Measurements from ENCODE around the gene WASF3.
A peak's percentile ranks its signal among the peaks of the same experiment; 100 is the strongest.

The WASF3 gene

DNA sequence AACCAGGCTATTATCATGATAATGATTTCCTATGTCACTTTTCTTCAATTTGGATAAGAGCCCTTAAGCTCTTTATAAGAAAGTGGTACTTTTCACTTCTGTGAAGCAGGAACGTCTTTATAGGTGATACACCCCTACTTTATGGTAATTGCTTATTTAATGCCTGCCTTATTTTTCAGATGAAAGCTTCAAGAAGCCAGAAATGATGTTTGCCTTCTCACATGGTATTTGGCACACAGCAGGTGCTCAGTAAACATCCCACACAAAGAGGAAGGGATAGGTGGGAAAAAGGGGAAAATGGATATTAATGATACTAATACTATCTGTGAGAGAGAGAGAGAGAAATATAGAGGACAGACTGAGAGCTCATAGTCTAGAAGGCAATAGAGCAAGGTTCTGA, 29.0 kb upstream of the WASF3 start:
- no peaks in the 10 kb centered on the region for H3K9me3 ChIP-seq (ENCODE audit: control insufficient read depth, insufficient read depth, low read length)

DNA sequence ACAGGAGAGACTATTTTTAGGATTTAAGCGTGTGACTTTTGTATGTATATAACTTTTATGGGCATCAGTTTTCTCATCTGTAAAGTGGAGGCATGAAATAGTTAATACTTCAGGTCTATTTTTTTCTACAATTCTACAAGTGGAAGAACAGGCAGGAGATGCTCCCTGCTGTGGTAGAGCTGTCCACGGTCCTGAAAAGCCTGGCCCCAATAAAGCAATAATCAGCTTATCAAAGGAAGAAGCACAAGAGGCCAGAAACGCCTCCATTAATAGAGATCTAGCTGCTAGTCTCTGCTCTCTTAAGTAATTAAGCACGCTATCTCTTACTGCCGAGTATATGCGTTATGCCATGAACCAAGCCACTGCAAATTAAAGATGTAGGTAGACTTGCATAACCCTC, 28.0 kb upstream of the WASF3 start:
- Histone ChIP-seq H3K9ac (ENCODE audit: low read depth, low read length) (no peak overlapping the region), H3K36me3 (ENCODE audit: control insufficient read depth, insufficient read depth, low read length) (no peaks in the 10 kb centered on the region), H3K27me3 (ENCODE audit: control insufficient read depth, insufficient read depth, low read length) (no peaks in the 10 kb centered on the region), H3K9me3 (ENCODE audit: control insufficient read depth, insufficient read depth, low read length) (no peaks in the 10 kb centered on the region), H3K4me1 (ENCODE audit: control insufficient read depth, insufficient read depth, low read length) (peaks cover 12% of the 10 kb centered on the region), H3K4me3 (ENCODE audit: low read depth, low read length) (no peak overlapping the region)

More for the DNA sequence above, 29.0 kb upstream of the WASF3 start:
- peaks cover 12% of the 10 kb centered on the region for H3K4me1 ChIP-seq (ENCODE audit: control insufficient read depth, insufficient read depth, low read length)
- H3K9ac ChIP-seq (ENCODE audit: low read depth, low read length) = no peak overlapping the region
- peak overlapping the region; percentile 1 for H3K4me3 ChIP-seq (ENCODE audit: low read depth, low read length)
- H3K36me3 ChIP-seq (ENCODE audit: control insufficient read depth, insufficient read depth, low read length) = no peaks in the 10 kb centered on the region
- H3K27me3 ChIP-seq (ENCODE audit: control insufficient read depth, insufficient read depth, low read length) = no peaks in the 10 kb centered on the region

DNA sequence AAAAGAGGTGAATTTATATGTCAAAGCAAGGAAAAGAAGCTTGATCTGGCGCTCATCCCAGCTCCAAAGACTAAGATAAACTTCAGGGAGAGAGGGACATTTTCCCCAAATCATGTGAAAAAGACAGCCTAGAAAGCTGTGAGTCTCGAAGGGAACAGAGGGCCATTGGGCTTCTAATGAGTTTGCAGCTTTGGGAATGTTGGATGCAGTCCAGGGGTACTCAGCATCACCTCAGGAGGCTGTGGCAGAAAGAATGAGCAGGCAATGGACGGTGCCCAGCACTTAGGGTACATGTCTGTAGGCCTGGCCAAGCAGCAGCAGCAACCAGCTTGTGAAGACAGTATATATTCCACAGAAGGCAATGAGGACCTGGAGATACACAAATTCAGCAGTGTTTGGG, 25.7 kb upstream of the WASF3 start:
- Histone ChIP-seq H3K27me3 (ENCODE audit: control insufficient read depth, insufficient read depth, low read length) (no peaks in the 10 kb centered on the region), H3K9ac (ENCODE audit: low read depth, low read length) (no peak overlapping the region), H3K9me3 (ENCODE audit: control insufficient read depth, insufficient read depth, low read length) (no peaks in the 10 kb centered on the region), H3K4me1 (ENCODE audit: control insufficient read depth, insufficient read depth, low read length) (peaks cover 12% of the 10 kb centered on the region), H3K36me3 (ENCODE audit: control insufficient read depth, insufficient read depth, low read length) (no peaks in the 10 kb centered on the region), H3K4me3 (ENCODE audit: low read depth, low read length) (no peak overlapping the region)

DNA sequence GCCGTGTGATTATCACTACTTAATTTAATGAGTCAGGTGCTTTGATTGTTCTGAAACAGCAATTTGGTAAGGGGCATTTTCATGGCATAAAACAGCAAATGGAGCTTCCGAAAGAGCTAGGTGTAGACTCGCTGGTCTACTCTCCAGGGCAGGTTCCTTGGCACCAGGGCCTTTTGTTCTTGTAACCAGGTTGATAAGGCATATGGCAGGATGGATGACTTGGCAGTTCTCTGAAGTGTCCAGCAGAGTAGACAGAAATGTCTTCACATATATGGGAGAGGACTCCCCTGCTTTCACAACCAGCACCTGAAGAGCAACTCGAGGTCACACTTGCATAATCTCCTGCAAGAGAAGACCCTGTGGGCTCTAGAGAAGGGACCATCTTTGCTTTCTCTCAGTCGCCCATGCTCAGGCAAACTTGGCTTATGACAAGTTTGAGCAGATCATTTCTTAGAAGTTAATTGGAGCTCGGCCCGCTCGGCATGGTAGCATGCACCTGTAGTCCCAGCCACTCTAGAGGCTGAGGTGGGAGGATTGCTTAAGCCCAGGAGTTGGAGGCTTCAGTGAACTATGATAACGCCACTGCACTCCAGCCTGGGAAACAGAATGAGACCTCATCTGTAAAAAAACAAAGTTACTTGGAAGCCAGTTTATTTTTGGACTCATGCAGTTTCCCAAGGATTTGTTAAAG, 23.3 kb upstream of the WASF3 start:
- H3K4me3 ChIP-seq (ENCODE audit: low read depth, low read length) = no peak overlapping the region
- no peaks in the 10 kb centered on the region for H3K36me3 ChIP-seq (ENCODE audit: control insufficient read depth, insufficient read depth, low read length)
- H3K27me3 ChIP-seq (ENCODE audit: control insufficient read depth, insufficient read depth, low read length) = no peaks in the 10 kb centered on the region

DNA sequence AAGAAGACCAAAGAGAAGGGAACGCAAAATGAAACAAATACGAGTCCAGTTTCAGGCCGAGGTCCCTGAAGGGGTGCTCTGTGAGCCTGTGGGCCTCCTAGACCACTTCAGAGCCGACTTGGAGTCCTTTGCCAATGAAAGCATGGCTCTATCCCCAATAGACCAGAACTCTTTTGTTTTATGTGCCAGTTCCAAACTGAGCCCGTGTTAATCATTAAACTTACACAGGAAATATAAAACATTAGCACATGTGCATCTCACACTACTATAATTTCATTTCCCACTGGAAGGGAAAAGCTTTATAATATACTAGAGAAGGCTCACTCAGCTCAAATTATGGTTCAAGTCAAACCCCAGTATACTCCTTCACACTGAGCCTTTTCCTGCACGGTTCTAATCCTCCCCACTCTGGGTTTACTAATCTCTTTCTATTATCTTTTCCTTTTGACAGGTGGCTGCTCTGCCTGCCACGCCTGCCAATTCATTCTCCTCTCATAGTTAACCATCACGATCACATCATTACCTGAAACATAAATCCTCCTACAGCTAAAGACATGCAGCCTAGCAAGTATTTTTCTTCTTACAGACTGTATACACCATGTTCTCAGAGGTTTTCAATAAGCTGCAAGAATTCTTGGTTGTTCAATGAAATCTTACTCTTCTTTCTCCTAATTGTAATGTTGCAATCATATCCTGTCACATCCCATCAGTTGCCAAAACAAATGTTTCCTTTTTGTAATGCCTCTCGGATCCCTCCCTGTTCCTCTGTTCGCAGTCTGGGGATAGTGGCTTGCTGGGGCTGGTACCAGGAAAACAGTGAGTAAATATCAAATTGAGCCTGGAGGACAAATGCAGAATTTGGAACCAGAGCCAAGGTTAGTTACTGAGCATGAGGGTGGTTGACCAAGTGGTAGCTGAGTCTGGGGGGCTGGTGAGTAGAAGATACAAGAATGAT, 18.8 kb upstream of the WASF3 start:
- Histone ChIP-seq H3K4me3 (ENCODE audit: low read depth, low read length) (no peak overlapping the region), H3K9me3 (ENCODE audit: control insufficient read depth, insufficient read depth, low read length) (no peaks in the 10 kb centered on the region), H3K9ac (ENCODE audit: low read depth, low read length) (no peak overlapping the region), H3K36me3 (ENCODE audit: control insufficient read depth, insufficient read depth, low read length) (no peaks in the 10 kb centered on the region), H3K27me3 (ENCODE audit: control insufficient read depth, insufficient read depth, low read length) (no peaks in the 10 kb centered on the region), H3K4me1 (ENCODE audit: control insufficient read depth, insufficient read depth, low read length) (no peaks in the 10 kb centered on the region)

More for the DNA sequence above, 23.3 kb upstream of the WASF3 start:
- no peak overlapping the region for H3K9ac ChIP-seq (ENCODE audit: low read depth, low read length)
- peaks cover 3% of the 10 kb centered on the region for H3K4me1 ChIP-seq (ENCODE audit: control insufficient read depth, insufficient read depth, low read length)
- no peaks in the 10 kb centered on the region for H3K9me3 ChIP-seq (ENCODE audit: control insufficient read depth, insufficient read depth, low read length)

DNA sequence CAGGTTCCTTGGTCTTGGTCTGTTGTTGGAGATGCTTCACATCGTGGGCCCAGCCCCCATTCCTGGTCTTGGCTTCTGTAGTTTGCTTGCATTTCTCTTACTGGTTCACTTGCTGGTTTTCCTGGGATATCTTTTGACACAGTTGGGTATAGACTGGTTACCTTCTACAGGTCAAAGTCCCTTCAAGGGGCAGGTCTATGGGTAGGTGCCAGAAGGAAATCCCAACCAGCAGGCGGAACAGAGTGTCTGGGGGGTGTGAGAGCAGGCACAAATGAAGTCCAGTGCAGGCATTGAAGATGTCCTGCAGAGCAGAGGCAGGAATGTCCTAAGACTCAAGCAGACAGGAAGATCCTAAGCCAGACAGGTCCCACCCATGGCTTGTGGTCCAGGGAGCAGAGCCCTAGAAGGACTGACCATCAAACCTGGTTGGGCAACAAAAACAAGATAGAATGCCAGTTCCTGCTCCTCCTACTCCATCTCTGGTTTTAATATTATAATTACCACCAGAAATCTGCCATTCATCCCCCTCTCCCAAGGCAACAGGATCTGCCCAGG, 17.7 kb upstream of the WASF3 start:
- Histone ChIP-seq H3K9me3 (ENCODE audit: control insufficient read depth, insufficient read depth, low read length) (no peaks in the 10 kb centered on the region), H3K4me3 (ENCODE audit: low read depth, low read length) (no peak overlapping the region), H3K9ac (ENCODE audit: low read depth, low read length) (no peak overlapping the region), H3K36me3 (ENCODE audit: control insufficient read depth, insufficient read depth, low read length) (no peaks in the 10 kb centered on the region), H3K27me3 (ENCODE audit: control insufficient read depth, insufficient read depth, low read length) (no peaks in the 10 kb centered on the region), H3K4me1 (ENCODE audit: control insufficient read depth, insufficient read depth, low read length) (no peaks in the 10 kb centered on the region)

DNA sequence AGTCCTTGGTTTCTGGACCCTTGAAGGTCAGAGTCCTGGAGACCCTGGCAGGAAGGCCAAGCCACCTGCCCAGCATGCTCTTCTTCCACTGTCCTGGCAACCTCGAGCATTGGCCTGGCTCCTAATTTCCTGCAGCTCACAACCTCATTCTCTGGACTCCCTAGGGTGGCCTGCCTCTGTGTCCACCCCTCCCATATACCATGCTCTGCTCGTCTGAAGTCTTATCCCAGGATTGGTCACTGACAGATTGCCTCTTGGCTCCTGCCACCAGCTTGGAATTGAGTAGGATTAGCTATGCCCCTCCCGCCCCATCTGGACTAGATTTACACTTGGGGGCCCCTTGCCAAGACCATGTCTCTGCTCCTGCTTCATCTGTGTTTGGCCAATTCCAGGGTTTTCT, 17.1 kb upstream of the WASF3 start:
- Histone ChIP-seq H3K9me3 (ENCODE audit: control insufficient read depth, insufficient read depth, low read length) (no peaks in the 10 kb centered on the region), H3K4me3 (ENCODE audit: low read depth, low read length) (no peak overlapping the region), H3K36me3 (ENCODE audit: control insufficient read depth, insufficient read depth, low read length) (no peaks in the 10 kb centered on the region), H3K9ac (ENCODE audit: low read depth, low read length) (no peak overlapping the region), H3K27me3 (ENCODE audit: control insufficient read depth, insufficient read depth, low read length) (no peaks in the 10 kb centered on the region), H3K4me1 (ENCODE audit: control insufficient read depth, insufficient read depth, low read length) (no peaks in the 10 kb centered on the region)

DNA sequence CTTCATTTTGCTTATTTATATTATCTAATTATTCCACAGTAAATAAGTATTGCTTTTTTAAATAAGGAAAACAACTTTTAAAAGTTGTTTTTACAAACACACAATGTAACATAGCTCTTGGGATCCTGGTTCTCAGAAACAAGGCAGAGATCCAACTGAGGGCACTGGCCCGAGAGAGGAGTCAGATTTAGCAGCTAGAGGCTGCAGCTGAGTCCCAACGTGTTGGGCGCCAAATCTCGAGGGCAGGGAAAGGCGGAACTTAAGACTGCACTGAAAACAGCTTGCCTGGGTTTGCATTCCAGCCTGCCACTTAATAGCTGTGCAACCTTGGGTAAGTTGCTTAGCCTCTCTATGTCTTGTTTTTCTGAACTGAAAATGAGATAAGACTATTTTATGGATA, 16.4 kb upstream of the WASF3 start:
- Histone ChIP-seq H3K4me3 (ENCODE audit: low read depth, low read length) (no peak overlapping the region), H3K4me1 (ENCODE audit: control insufficient read depth, insufficient read depth, low read length) (no peaks in the 10 kb centered on the region), H3K27me3 (ENCODE audit: control insufficient read depth, insufficient read depth, low read length) (no peaks in the 10 kb centered on the region), H3K9ac (ENCODE audit: low read depth, low read length) (no peak overlapping the region), H3K9me3 (ENCODE audit: control insufficient read depth, insufficient read depth, low read length) (no peaks in the 10 kb centered on the region), H3K36me3 (ENCODE audit: control insufficient read depth, insufficient read depth, low read length) (no peaks in the 10 kb centered on the region)

DNA sequence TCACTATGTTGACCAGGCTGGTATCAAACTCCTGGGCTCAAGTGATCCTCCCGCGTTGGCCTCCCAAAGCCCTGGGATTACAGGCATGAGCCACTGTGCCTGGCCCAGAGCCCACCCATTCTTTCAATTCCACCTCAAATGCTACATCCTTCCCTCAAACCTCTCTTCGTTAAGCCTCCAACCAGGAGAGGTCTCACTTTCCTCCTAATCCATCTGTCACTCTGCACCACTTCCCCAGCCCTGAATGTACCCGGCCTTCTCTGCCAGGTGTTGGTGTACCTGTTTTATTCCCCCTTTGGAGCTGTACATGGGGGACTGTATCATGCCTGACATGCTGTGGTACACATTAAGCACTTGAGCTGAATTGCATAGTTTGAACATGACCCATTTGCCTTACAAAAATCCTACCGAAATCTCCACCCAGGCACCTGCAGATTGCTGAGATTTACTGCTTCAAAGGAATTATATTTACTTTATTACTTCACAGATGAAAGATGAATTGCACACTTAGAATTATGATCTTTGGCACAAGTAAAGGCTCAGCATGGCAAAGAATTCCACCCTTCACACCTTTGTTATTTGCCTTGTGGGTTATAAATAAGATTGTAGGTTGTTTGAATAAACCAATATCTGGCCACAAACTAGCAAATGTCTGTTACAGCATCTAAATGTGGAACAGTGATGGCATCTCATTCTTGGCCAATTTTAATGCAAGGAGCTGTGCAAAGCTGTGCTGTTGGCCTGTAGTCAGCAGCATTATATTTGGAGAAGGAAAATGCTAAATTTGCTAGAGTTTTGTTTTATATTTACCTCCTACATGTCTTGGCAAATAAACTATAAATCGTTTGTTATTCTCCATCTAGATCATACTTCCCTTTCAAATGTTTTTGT, 15.6 kb upstream of the WASF3 start:
- Histone ChIP-seq H3K9me3 (ENCODE audit: control insufficient read depth, insufficient read depth, low read length) (no peaks in the 10 kb centered on the region), H3K36me3 (ENCODE audit: control insufficient read depth, insufficient read depth, low read length) (no peaks in the 10 kb centered on the region), H3K9ac (ENCODE audit: low read depth, low read length) (no peak overlapping the region), H3K27me3 (ENCODE audit: control insufficient read depth, insufficient read depth, low read length) (no peaks in the 10 kb centered on the region), H3K4me1 (ENCODE audit: control insufficient read depth, insufficient read depth, low read length) (no peaks in the 10 kb centered on the region), H3K4me3 (ENCODE audit: low read depth, low read length) (no peak overlapping the region)

DNA sequence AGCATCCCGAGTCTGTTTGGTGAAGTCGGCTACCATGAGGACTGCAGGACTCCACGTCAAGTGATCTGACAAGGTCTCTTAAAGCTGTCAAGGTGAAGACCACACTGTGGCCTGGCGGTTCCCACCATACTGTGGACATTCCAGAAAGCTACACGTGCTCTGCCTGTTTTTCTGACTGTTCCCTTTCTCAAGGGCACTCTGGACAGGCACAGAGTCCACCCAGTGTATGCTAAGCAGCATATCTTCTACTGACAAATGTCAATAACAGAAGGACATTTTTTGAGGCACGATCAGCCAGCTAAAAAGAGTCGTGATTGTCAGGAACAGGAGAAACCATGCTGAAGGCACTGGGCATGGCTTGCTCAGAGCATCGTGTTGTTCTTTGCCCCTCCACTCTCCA, 12.8 kb upstream of the WASF3 start:
- no peak overlapping the region for H3K4me3 ChIP-seq (ENCODE audit: low read depth, low read length)
- H3K36me3 ChIP-seq (ENCODE audit: control insufficient read depth, insufficient read depth, low read length) = no peaks in the 10 kb centered on the region
- H3K4me1 ChIP-seq (ENCODE audit: control insufficient read depth, insufficient read depth, low read length) = no peaks in the 10 kb centered on the region
- no peaks in the 10 kb centered on the region for H3K9me3 ChIP-seq (ENCODE audit: control insufficient read depth, insufficient read depth, low read length)
- no peak overlapping the region for H3K9ac ChIP-seq (ENCODE audit: low read depth, low read length)
- no peaks in the 10 kb centered on the region for H3K27me3 ChIP-seq (ENCODE audit: control insufficient read depth, insufficient read depth, low read length)

DNA sequence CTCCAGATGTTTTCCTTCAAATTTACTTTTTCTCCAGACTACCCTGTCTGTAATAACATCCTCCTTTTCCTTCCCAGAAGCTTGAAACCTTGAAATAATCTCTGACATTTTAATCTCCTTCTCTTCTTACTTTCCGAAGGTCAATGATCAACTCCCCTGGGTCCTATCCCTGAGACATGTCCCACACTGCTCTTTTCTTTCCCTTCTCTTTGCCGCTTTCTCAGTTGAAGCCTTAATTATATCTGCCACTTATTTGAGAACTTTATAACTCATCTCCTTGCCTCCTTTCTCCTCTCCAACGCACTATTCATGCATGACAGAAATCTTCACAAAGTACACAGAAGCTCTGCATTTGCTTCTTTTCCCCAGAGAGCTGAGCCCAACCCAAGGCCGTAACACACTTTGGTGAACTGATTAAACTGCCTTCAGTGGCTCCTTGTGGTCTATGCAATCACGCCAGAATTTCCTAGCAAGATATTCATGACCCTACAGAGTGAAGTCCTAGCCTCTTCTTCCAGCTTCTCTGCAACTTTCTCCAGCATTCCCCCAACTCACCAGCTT, 9.2 kb upstream of the WASF3 start:
- Histone ChIP-seq H3K9me3 (ENCODE audit: control insufficient read depth, insufficient read depth, low read length) (no peaks in the 10 kb centered on the region), H3K27me3 (ENCODE audit: control insufficient read depth, insufficient read depth, low read length) (no peaks in the 10 kb centered on the region), H3K4me1 (ENCODE audit: control insufficient read depth, insufficient read depth, low read length) (no peaks in the 10 kb centered on the region), H3K4me3 (ENCODE audit: low read depth, low read length) (no peak overlapping the region), H3K36me3 (ENCODE audit: control insufficient read depth, insufficient read depth, low read length) (no peaks in the 10 kb centered on the region), H3K9ac (ENCODE audit: low read depth, low read length) (no peak overlapping the region)
